GM21723 (cell line): Measurements from ENCODE around the gene MME.
"Not testable (repeated sequence)": the region's sequence is repeated elsewhere in the genome, so short reads cannot be mapped to it uniquely, and the experiment has no call there.

Experiments used
- ATAC-seq: cut with Tn5 transposase; IDR thresholded peaks from one replicate; pipeline ENCODE4 v1.9.1; 2021; ENCODE audit warnings: mild to moderate bottlenecking, moderate library complexity; ENCODE audit not compliant: unreplicated experiment

MME gene

DNA sequence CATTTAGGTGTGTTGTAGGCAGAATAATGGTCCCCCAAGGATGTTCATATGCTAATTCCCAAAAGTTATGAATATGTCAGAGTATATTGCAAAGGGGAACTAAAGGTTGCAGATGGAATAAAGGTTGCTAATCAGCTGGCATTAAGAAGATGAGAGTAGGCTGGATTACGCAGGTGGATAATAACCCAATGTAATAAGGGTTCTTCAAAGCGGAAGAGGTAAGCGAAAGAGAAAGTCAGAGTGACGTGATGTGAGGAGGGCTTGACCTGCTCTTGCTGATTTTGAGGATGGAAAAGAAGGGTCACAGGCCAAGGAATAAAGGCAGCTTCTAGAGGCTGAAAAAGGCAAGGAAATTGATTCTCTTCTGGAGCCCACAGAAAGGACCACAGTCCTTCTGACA, 109.4 kb downstream of the MME start:
- no peak for ATAC-seq

DNA sequence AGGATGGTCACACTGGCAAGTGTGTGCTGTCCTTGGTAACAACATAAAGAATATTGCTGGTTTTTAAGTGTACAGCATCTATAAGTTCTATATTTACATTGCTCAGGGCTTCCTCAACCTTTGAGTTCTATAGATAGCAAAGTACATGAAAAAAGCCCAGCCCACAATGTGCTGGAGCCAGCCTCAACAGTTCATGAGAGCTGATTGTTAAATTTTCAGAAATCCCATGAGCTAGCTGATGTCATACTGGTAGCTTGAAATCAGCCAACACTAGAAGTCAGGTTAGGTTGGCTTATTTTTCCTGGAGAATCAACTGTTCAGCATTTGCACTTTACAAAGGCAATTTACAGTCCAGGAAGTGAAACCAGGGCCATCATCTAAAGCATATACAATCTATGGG, 110.6 kb downstream of the MME start:
- ATAC-seq = no peak

DNA sequence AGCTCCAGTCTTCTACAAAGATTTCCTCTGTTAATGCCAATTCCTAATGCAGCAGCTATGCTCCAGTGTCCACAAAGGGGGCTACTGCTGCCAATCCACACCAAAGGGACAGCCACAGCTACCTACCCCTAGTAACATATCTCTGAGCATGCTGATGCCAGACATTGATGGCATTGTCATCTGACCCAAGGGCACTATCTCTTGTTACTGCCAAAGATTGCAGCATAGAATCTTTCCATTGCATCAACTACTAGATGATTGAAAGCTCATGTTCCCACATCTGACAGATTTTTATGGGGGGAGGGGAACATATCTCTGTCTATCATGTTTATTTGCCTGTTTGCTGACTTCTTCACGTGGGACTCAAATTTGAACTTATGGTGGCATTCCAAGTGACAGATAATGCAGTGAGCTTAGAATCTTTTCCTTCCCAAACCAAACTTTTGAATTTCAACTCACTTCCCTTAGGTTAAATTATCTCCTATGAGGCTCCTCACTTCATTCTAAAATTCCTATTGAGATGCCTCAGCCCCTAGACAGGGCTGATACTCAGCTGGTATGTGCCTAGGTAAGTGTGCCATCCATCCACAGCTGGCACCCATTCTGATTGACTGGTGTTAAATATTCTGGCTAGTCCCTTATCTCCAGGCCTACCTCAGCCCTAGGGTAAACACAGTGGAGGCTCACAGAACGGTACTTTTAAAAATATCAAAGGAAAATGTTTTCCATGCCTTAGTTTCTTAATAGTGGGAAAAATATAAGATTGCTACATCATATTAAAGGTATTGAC, 113.0 kb downstream of the MME start:
- no peak for ATAC-seq

DNA sequence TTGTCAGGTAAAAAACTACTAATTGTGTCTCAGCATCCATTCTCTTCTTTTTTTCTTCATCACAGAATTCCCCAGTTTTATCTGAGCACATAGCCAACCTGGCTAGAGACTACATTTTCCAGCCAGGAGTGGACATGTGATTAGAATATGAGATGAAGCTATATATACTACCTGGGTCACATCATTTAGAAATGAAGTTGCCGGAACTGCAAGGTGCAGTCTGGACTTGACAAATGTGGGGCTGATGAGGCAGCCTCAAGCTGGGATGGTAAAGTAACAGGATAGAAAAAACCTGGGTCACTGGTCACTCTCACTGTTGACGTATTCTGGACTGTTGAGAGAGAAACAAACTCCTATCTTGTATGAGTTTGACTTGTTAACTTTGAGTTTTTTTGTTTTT, 113.7 kb downstream of the MME start:
- ATAC-seq = no peak

DNA sequence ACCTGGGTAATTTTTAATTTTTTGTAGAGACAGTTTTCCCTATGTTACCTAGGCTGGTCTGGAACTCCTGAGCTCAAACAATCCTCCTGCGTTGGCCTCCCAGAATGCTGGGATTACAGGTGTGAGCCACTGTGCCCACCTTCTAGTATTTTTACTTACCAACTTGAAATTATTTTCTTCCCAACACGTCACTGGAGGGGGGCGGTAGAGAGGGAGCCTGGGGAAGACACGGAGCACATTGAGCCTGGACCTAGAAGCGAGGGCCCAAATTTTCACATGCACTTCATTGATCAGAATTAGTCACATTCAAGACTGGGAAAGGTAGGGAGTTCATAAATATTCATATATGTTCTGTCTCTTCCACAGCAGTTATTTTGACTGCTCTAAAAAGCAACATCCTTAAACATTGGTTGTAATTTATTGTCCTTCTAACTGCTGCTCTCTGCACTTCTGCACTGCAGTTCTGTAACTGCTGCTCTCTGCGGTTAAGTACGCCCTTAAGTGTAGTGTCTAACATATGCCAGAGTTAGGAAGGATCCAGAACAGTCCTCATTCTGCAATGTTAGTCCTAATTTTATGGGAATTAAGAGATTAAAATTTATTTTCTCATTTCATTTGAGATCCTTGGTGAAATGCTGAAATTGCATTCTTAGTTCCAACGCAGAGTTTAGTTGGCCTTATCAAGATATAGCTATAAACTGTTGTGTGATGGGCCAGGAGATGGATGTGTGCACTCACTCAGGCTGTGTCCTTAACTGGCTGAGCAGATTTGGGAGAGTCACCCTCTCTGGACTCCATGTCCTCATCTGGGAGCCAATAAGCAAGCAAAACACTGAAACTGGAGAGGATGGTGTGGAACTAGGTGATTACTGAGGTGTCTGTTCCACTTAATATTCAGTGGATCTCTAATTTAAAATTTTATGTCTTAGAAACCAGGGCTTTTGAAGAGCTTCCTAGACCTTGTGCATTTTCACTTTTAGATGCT, 115.1 kb downstream of the MME start:
- ATAC-seq = no peak

DNA sequence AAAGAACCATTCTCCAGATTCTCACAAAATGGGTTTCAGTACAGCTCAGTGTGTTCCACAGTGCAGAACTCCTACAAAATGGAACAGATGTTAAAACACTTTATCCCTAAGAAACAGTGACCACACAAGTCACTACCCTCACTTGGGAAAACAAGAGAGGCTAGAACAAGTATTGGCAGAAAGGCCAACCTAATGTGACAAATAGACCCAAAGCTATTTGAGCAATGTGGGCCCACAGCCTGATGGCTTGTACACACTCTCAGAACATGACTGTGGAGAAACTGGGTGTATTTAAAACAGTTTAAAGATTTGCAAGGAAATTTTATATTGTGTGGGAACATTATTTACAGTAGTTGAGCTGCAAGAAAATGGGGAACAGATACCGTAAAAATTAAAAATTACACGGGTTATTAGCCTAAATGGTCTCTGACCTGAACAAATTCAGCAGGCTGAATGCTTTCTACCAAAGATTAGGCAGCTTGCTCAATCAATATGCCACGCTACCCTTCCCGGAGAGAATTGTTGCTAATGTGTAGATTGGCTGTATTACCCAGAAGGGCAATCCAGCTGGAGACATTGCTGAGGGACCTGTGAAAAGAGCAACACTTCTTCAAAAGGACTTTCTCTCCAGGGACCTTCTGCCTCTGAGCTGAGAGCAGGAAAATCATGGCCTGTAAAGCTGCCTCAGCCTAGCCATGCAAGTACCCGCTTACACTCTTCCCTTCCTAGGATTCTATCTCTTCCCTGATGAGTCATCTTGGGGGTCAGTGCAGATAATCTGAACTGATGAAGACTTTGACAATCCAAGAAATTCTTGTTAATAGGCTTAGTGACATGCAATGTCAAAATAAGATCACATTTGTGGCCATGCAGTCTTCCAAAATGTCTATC, 116.3 kb downstream of the MME start:
- ATAC-seq = no peak

DNA sequence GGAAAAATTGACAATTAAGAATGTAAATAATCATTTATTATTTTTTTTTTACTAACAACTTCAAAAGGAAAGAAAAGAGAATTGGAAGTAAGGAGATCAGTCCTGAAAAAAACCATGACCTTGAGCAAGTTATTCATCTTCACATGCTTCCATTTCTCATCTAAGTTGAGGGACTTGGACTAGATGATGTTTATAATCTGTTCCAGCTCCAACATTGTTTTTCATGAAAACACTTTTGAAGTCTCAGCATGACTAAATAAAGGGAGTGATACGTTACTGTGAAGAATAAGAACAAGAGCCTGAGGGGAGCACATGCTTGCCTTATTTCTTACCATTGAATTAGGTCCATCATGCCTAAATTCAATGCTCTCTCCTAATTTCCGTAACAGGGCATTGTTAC, 117.7 kb downstream of the MME start:
- ATAC-seq = no peak

DNA sequence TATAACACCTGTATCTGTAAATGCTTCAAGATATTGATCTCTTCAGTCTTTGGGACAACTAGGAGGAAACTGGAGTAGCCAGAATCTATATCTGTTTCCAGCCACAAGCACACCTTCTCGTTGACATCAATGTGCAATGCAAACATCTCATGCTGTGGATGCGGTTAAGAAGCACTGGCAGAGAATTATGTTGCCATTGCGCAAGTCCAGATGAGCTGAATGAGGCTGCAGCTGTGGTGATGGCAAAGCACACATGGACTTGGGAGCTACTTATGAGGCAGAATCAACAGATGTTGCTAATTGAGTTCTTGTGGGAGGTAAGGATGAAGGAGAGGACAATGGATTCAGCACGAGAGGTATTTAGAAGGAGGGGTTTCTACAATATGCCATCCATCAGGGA, 122.5 kb downstream of the MME start:
- ATAC-seq = no peak

DNA sequence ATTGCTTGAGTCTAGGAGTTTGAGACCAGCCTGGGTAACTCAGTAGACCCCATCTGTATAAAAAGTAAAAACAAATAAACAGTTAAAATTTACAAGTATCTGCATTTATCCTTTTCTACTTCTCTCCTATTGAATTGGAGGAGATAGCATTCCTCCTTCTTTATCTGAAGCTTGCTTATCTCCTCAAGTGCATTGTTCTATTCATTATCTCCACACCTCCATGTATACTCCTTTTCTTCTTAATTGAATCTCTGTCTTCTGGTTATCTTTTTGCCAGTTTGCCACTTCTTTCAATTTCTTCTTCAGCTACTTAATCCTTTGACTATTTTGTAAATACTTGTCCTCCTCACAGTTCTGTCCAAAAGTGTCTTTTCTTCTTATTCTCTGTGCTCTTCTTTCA, 124.7 kb downstream of the MME start:
- no peak for ATAC-seq

DNA sequence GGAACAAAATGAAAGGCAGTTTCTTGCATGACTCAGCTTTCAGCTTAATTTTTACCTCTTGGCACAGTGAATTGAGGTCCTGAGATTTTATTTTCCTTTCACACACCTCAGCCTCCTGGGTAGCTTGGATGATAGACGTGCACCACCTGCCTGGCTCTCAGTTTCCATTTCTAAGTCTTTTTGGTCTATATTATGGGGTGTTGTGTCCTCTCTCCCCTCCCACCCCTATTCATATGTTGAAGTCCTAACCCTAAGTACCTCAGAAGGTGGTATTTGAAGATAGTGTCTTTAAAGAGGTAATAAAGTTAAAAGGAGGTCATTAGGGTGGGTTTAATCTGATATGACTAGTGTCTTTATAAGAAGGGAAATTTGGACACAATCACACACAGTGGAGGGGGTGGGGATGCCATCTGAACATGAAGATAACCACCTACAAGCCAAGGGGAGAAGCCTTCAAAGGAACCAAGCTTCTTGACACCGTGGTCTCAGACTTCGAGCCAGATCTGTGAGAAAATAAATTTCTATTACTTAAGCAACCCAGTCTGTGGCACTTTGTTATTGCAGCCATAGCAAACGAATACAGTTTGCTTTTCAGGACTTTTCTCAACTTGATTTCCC, 128.2 kb downstream of the MME start:
- no peak for ATAC-seq

DNA sequence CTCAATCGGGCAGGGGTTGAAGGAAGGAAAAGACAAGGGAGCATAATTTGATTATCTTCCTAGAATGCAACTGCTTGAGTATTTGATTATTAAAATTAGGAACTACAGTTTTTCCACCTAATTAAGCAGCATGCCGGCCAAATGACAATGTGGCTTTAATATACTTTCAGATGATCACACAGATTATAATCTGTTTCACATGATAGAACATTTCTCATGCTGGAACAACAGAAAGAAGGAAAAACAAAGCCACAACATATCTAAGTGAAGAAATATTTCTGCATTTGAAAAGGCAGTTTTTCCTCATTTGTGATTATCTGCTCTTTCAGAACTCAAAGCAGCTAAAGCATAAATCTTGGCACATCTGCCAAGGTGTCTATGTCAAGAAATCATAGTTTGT, 130.6 kb downstream of the MME start:
- no peak for ATAC-seq

DNA sequence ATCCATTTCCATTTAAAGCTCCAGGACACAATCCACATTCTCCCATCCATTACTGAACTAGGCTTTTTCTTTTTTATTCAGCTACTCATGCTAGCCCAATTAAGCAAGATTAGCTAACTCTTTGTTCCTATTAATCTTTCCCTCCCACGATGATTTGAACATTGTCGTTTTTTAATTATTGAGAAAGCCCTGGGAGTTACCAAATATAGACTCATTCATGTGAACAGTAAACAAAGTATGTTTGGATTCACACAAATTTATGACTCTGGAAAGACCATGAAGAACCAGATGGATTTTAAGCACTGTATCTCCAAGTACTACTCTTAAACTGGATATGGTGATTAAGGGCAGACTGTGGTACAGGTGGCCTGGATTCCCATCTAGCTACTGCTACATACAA, 131.1 kb downstream of the MME start:
- no peak for ATAC-seq

DNA sequence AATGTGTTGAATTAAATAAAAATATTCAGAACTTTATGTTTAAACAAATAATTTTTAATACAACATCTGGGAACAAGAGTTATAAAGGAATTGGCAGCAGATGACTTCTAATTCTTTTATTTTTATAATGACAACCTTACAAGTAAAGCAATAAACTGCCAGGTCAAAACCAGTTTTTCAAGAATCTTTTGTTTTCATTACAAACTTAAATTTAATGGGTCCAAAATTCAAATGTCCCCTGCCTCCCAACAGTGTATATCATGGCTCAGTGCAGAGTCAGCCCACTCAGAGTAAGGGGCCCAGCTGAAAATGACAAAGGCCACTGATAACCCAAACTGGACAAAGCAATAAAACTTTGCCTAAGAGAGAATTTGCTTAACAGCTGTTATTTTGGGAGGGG, 131.8 kb downstream of the MME start:
- ATAC-seq = no peak

DNA sequence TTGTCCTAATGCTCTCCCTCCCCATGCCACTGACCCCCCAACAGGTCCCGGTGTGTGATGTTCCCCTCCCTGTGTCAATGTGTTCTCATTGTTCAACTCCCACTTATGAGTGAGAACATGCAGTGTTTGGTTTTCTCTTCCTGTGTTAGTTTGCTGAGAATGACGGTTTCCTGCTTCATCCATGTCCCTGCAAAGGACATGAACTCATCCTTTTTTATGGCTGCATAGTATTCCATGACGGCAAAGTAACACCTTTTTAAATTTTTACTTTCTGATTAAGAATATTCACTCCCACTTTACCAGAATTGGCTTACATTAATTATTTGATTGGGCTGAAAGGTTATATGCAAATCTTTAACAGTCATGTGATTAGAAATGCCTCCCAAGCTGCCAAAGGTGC, 135.9 kb downstream of the MME start:
- not testable (repeated sequence) for ATAC-seq

DNA sequence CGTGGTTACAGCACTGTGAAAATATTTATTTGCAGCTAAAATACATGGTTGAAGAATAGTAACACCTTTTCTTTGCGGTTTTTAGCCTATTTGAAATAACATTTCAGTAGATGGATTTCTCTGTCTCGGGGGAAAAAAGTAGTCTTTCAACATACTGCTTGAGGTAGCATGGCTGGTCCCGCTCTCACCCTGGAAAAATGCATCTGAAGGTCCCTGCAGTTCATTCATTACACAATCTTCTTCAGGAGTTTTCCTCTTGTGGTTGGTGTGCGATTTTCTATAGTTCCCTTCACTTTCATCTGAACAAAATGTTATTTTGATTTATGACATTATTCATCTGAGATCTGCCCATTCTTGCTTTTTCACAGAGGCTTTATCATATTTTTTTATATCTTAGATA, 137.5 kb downstream of the MME start:
- ATAC-seq = no peak

DNA sequence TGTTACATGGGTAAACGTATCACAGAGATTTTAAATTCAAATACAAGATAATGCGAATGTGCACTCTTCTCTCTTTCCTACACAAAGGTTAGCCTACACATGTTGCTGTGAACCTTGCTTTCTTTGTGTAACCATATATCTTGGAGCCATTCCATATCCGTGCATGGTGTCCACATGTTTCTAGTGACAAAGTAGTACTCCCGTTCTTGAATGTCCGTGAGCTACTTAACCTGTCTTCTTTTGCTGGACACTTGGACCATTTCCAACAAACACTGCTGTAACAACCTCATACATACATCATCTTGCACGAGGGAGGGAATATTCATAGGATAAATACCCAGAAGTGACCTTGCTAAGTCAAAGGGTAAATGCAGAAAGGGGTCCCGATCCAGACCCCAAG, 138.3 kb downstream of the MME start:
- ATAC-seq = no peak

DNA sequence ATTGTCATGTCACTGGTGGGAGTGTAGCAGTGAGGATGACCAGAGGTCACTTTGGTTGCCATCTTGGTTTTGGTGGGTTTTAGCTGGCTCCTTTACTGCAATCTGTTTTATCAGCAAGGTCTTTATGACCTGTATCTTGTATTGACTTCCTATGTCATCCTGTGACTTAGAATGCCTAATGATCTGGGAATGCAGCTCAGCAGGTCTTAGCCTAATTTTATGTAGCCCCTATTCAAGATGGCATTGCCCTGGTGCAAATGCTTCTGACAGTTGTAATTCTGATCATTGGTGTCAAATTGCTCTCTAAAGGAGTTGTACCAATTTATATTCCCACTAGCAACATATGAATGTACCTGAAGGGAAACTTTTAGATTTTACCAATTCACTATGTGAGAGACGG, 139.0 kb downstream of the MME start:
- ATAC-seq = no peak

DNA sequence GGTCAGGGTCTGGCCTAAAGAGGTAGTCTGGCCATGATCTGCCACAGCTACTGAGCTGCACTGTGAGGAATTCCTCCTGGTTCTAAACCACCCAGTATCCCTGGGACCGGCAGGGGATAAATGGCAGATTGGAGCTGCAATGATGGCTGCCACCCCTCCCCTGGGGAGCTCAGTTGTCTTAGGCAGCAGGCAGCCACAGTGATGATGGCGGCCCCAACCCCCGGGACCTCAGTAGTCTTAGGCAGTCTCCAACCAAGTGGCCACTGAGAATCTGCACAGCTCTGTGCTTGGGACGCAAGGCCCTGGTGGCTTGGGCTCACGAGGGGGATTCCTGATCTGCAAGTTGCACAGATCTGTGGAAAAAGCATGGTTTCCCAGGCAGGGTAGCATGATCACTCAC, 145.3 kb downstream of the MME start:
- no peak for ATAC-seq

DNA sequence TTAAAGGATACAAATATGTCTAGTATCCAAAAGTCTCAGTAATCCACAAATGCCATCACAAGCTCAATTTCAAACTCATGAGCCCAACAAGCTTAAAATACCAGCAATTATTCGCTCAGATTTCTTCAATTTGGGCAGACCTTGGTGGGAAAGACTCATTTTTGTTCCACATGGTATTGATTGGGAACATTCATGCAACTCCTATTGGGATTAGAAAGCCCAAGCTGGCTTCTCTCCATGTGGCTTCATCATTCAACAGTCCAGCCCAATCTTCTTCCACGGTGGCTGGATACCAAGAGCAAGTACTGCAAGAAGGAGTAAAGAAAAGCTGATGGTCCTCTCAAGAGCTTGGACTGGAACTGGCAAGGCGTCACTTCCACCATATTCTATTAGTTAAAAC, 147.0 kb downstream of the MME start:
- no peak for ATAC-seq

DNA sequence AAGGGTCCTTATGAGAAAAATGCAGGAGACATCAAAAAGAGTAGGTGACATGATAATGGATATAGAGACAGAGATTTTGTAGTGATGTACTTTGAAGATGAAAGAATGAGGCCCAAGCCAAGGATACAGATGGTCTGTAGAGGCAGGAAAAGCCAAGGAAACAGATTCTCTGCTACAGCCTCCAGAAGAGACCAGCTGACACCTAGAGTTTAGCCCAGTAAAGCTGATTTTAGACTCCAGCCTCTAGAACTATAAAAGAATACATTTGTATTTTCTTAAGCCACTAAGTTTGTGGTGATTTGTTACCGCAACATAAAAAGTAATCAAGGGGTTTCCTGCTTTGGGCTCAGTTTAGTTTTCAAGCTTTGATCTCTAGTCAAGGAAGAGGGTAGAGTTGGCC, 148.6 kb downstream of the MME start:
- no peak for ATAC-seq

DNA sequence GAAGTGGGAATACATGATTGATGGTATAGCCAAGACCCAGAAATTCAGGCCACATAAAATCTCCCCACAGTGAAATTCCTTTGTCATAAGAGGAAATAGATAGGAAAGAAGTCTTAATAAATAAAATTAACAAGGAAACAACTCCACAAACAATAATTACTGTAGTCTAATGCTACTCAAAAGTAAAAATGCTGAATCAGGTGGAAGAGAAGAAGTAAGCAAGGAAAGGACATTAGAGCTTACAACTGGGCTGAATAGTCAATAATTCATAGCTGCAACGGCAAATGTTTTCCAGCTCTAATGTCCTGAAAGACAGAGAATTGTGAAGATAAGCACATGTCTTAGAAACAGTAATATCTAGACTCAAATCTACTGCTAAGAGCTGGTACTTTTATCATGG, 149.0 kb downstream of the MME start:
- ATAC-seq = no peak
